HEK293T (cell line): ENCODE data around the gene RPS19.
"Not testable (repeated sequence)": the region's sequence is repeated elsewhere in the genome, so short reads cannot be mapped to it uniquely, and the experiment has no call there.

Experiments
- FOXM1 ChIP-seq: fragments of 450-650 bp; IDR thresholded peaks from 2 replicates; pipeline ENCODE4 v1.6.1; 2017; ENCODE audit warnings: mild to moderate bottlenecking, borderline replicate concordance
- NFRKB ChIP-seq: fragments of 450-650 bp; IDR thresholded peaks from 2 replicates; pipeline ENCODE4 v1.6.1; 2016; ENCODE audit warnings: mild to moderate bottlenecking, moderate library complexity
- TARDBP ChIP-seq: fragments of 450-650 bp; IDR thresholded peaks from 2 replicates; pipeline ENCODE4 v1.6.1; 2016

DNA sequence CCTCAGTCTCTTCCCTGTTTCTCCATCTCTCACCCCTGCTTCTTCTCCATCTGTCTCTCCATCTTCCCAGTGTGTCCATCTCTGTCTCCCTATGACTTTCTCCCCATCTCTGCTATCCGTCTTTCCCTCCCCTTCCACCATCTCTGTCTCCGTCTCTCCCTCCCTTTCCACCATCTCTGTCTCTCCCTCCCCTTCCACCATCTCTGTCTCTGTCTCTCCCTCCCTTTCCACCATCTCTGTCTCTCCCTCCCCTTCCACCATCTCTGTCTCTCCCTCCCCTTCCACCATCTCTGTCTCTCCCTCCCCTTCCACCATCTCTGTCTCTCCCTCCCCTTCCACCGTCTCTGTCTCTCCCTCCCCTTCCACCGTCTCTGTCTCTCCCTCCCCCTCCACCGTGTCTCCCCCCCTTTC, 54.4 kb downstream of the RPS19 start:
- TF ChIP-seq FOXM1, TARDBP, NFRKB: not testable (repeated sequence)
